B cell (primary cell): Measurements from ENCODE around the gene ATG2A.

Experiments used
- CTCF ChIP-seq: fragments of 200-600 bp; IDR thresholded peaks from one replicate; pipeline ENCODE4 v1.8.0; 2022; ENCODE audit warnings: antibody characterized with exemption, mild to moderate bottlenecking
- EZH2 ChIP-seq: IDR thresholded peaks from 2 replicates; pipeline ENCODE4 v1.6.1; 2012; ENCODE audit warnings: borderline replicate concordance, low read depth, mild to moderate bottlenecking, moderate library complexity, low read length; ENCODE audit not compliant: insufficient read depth, poor library complexity, severe bottlenecking

GRCh38 chr11:64916040-64916774 is 802 bp downstream of the ATG2A start:
- no peak for TF ChIP-seq CTCF
- TF ChIP-seq EZH2: no peak
